Spinal cord (tissue), 10 donors: ENCODE results near the gene ZNF160. TPM values are rescaled to one million over a fixed set of nuclear protein-coding genes. Genes with fewer than 3 reads are reported as not detected.
A peak's percentile ranks its signal among the peaks of the same experiment; 100 is the strongest.

Source experiments
- DNase-seq, 6 donors: peaks; one replicate each; pipeline versions ENCODE4 v3.0.0 to v3.0.0-alpha.2; 2013 to 2015; ENCODE audit warnings: low spot score in 6 of 6, low read depth in 4 of 6
- H3K27ac ChIP-seq: one replicate; pipeline ENCODE4 v1.5.1; 2013; ENCODE audit warnings: low read depth, low read length, control low read depth
- H3K27me3 ChIP-seq: one replicate; pipeline ENCODE4 v1.6.1; 2013; ENCODE audit warnings: low read length; ENCODE audit not compliant: control insufficient read depth, insufficient read depth
- H3K36me3 ChIP-seq: one replicate; pipeline ENCODE4 v1.6.1; 2013; ENCODE audit warnings: low read length; ENCODE audit not compliant: control insufficient read depth, insufficient read depth
- H3K4me1 ChIP-seq: one replicate; pipeline ENCODE4 v1.6.1; 2013; ENCODE audit warnings: low read length; ENCODE audit not compliant: control insufficient read depth, insufficient read depth
- H3K4me3 ChIP-seq: one replicate; pipeline ENCODE4 v1.5.1; 2013; ENCODE audit warnings: low read depth, low read length, control low read depth
- H3K9me3 ChIP-seq: one replicate; pipeline ENCODE4 v1.6.1; 2013; ENCODE audit warnings: low read length; ENCODE audit not compliant: control insufficient read depth, insufficient read depth
- WGBS: methylation state at CpG from one replicate; pipeline ENCODE4 v1.1.5; 2013; ENCODE audit warnings: missing lambda C conversion rate; ENCODE audit not compliant: insufficient coverage; 5-methylcytosine and 5-hydroxymethylcytosine counted together
- polyA plus RNA-seq, 2 donors: library from polyadenylated mRNA; unstranded; fragments of 120-200 nt; gene quantifications; one replicate each; pipeline ENCODE4 v1.2.1, GENCODE V29; 2013; ENCODE audit not compliant: insufficient read length in 2 of 2
- total RNA-seq, 2 donors: library from RNA; depleted of rRNA in 1 of 2; stranded (reverse); fragments of 120-200 nt in 1 of 2; fragments of >200 nt in 1 of 2; gene quantifications; one replicate each; pipeline versions ENCODE4 v1.2.3 to v1.2.4, GENCODE V29; 2013 to 2014
- donor health status: healthy.

Gene ZNF160
- total and polyA plus RNA-seq, 4 donors, result 22.4 to 47.4 (median 35.3) TPM

DNA sequence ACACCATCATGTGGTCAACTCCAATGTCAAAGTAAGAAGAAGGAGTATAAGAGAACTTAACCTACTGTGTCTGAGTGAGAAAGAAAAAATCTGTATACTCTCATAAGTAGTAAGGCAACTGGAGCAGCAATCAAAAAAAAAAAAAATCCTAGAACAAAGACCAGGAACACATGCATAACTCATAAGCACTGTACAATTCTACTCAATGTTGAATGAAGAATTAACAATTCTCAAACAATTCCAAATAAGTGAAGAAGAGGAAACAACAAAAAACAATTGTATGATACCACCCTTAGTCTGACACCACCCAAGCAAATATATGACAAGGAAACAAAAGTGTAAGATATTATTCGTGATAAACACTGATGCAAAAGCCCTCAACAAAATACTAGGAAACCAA is 24.6 kb downstream of the ZNF160 start:
- H3K4me3 ChIP-seq, result no peak overlapping the region
- no peaks in the 10 kb centered on the region for H3K4me1 ChIP-seq
- peaks cover 2% of the 10 kb centered on the region for H3K9me3 ChIP-seq
- H3K27ac ChIP-seq, result no peak overlapping the region
- no CpG with 5 or more reads among the region's 1 CpG for WGBS
- no peaks in the 10 kb centered on the region for H3K27me3 ChIP-seq
- DNase-seq, result no peak
- H3K36me3 ChIP-seq, result peaks cover 14% of the 10 kb centered on the region

GRCh38 chr19:53076984-53077383 is 26.2 kb downstream of the ZNF160 start:
- Histone ChIP-seq H3K36me3 (peaks cover 27% of the 10 kb centered on the region), H3K27ac (no peak overlapping the region), H3K4me1 (no peaks in the 10 kb centered on the region), H3K4me3 (no peak overlapping the region), H3K9me3 (peaks cover 2% of the 10 kb centered on the region), H3K27me3 (no peaks in the 10 kb centered on the region)
- WGBS, result 22% methylated on average over 10 of the region's 10 CpGs
- DNase-seq, result peak in 5 of 6 donors; percentile 9 to 86 (median 48)

DNA sequence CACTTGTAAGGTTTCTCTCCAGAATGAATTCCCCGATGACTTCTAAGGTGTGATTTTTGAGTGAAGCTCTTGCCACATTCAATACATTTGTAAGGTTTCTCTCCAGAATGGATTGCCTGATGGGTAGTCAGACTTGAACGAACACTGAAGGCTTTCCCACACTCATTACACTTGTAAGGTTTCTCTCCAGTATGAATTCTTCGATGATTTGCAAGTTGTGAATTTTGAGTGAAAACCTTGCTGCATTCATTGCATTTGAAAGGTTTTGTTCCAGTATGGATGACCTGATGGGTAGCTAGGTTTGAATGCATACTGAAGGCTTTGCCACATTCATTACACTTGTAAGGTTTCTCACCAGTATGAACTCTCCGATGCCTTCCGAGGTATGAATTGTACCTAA is 34.4 kb downstream of the ZNF160 start:
- H3K27ac ChIP-seq, result no peak overlapping the region
- peaks cover 12% of the 10 kb centered on the region for H3K9me3 ChIP-seq
- no peak for DNase-seq
- no peak overlapping the region for H3K4me3 ChIP-seq
- no CpG with 5 or more reads among the region's 5 CpGs for WGBS
- peaks cover 58% of the 10 kb centered on the region for H3K36me3 ChIP-seq
- H3K4me1 ChIP-seq, result no peaks in the 10 kb centered on the region
- H3K27me3 ChIP-seq, result no peaks in the 10 kb centered on the region

- Histone ChIP-seq H3K9me3 (peaks cover 12% of the 10 kb centered on the region), H3K4me3 (no peak overlapping the region), H3K27me3 (no peaks in the 10 kb centered on the region), H3K4me1 (no peaks in the 10 kb centered on the region), H3K36me3 (peaks cover 55% of the 10 kb centered on the region), H3K27ac (no peak overlapping the region)
- no peak for DNase-seq
- WGBS, result no CpG with 5 or more reads among the region's 4 CpGs
These were observed 35.0 kb downstream of the ZNF160 start for GRCh38 chr19:53068199-53068598.

GRCh38 chr19:53057904-53058580 is 45.2 kb downstream of the ZNF160 start:
- peaks cover 13% of the 10 kb centered on the region for H3K27me3 ChIP-seq
- H3K27ac ChIP-seq, result no peak overlapping the region
- peaks cover 11% of the 10 kb centered on the region for H3K4me1 ChIP-seq
- peak in 4 of 6 donors; percentile 8 to 80 (median 34) for DNase-seq
- H3K9me3 ChIP-seq, result no peaks in the 10 kb centered on the region
- H3K36me3 ChIP-seq, result no peaks in the 10 kb centered on the region
- no peak overlapping the region for H3K4me3 ChIP-seq
- under 1% methylated on average over 57 of the region's 59 CpGs for WGBS

GRCh38 chr19:53055117-53055516 is 48.1 kb downstream of the ZNF160 start:
- no peak overlapping the region for H3K27ac ChIP-seq
- H3K4me1 ChIP-seq, result peaks cover 11% of the 10 kb centered on the region
- H3K27me3 ChIP-seq, result peaks cover 13% of the 10 kb centered on the region
- H3K4me3 ChIP-seq, result no peak overlapping the region
- H3K36me3 ChIP-seq, result no peaks in the 10 kb centered on the region
- H3K9me3 ChIP-seq, result no peaks in the 10 kb centered on the region
- no CpG with 5 or more reads among the region's 2 CpGs for WGBS
- no peak for DNase-seq

GRCh38 chr19:53047379-53047778 is 55.8 kb downstream of the ZNF160 start:
- WGBS, result no CpG with 5 or more reads among the region's 2 CpGs
- Histone ChIP-seq H3K4me1 (no peaks in the 10 kb centered on the region), H3K9me3 (no peaks in the 10 kb centered on the region), H3K27me3 (no peaks in the 10 kb centered on the region), H3K27ac (no peak overlapping the region), H3K4me3 (no peak overlapping the region), H3K36me3 (no peaks in the 10 kb centered on the region)
- DNase-seq, result no peak

GRCh38 chr19:53045536-53045935 is 57.7 kb downstream of the ZNF160 start:
- H3K27ac ChIP-seq, result no peak overlapping the region
- 83% methylated on average over 16 of the region's 16 CpGs for WGBS
- no peaks in the 10 kb centered on the region for H3K36me3 ChIP-seq
- H3K27me3 ChIP-seq, result no peaks in the 10 kb centered on the region
- H3K9me3 ChIP-seq, result no peaks in the 10 kb centered on the region
- H3K4me1 ChIP-seq, result no peaks in the 10 kb centered on the region
- no peak for DNase-seq
- no peak overlapping the region for H3K4me3 ChIP-seq

DNA sequence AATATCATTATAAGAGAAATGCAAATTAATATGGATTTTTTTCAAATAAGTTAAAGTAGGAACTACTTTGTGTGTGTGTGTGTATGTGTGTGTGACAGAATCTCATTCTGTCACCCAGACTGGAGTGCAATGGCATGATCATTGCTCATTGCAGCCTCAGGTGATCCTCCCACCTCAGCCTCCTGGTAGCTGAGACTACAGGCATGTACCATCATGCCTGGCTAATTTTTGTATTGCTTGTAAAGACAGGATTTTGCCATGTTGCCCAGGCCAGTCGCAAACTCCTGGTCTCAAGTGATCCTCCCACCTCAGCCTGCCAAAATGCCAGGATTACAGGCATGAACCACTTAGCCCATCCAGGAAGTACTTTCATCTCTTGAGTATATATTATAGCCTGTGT is 61.9 kb downstream of the ZNF160 start:
- Histone ChIP-seq H3K27me3 (no peaks in the 10 kb centered on the region), H3K4me1 (peaks cover 3% of the 10 kb centered on the region), H3K9me3 (no peaks in the 10 kb centered on the region), H3K36me3 (no peaks in the 10 kb centered on the region), H3K4me3 (no peak overlapping the region), H3K27ac (no peak overlapping the region)
- no CpG with 5 or more reads among the region's 1 CpG for WGBS
- no peak for DNase-seq
